Right lobe of liver (tissue), 4 donors: ENCODE data around the gene SAPCD1.

Experiments used
- POLR2A ChIP-seq: fragments of 450-650 bp; IDR thresholded peaks from one replicate; pipeline ENCODE4 v1.6.1; 2017; ENCODE audit warnings: antibody characterized with exemption, mild to moderate bottlenecking
- TF ChIP-seq, protein P1 (sequence below), 4 donors: fragments of 200-600 bp in 3 of 4; fragments of 450-650 bp in 1 of 4; IDR thresholded peaks; one replicate each; pipeline versions ENCODE4 v1.5.1 to v1.8.0; 2016 to 2022; ENCODE audit warnings: antibody characterized with exemption in 4 of 4, mild to moderate bottlenecking in 2 of 4
- donor health status: DM: no; HTN: no; CAD: no.
- donor health status: DM: no; HTN: no; CAD: no.
- donor health status: DM: no; HTN: yes; CAD: no.

- TF ChIP-seq, protein P1, sequence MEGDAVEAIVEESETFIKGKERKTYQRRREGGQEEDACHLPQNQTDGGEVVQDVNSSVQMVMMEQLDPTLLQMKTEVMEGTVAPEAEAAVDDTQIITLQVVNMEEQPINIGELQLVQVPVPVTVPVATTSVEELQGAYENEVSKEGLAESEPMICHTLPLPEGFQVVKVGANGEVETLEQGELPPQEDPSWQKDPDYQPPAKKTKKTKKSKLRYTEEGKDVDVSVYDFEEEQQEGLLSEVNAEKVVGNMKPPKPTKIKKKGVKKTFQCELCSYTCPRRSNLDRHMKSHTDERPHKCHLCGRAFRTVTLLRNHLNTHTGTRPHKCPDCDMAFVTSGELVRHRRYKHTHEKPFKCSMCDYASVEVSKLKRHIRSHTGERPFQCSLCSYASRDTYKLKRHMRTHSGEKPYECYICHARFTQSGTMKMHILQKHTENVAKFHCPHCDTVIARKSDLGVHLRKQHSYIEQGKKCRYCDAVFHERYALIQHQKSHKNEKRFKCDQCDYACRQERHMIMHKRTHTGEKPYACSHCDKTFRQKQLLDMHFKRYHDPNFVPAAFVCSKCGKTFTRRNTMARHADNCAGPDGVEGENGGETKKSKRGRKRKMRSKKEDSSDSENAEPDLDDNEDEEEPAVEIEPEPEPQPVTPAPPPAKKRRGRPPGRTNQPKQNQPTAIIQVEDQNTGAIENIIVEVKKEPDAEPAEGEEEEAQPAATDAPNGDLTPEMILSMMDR (IDR thresholded peaks at IDR 0.05) = no peak
- TF ChIP-seq POLR2A = no peak
These were observed 14.1 kb downstream of the SAPCD1 start for GRCh38 chr6:31776485-31776988.
